Prostate gland (tissue), 2 donors: ENCODE results near the gene NOM1. TPM values are rescaled to one million over a fixed set of nuclear protein-coding genes. Genes with fewer than 3 reads are reported as not detected.
"Not testable (repeated sequence)": the region's sequence is repeated elsewhere in the genome, so short reads cannot be mapped to it uniquely, and the experiment has no call there.

Source experiments
- DNase-seq: peaks from one replicate; pipeline ENCODE4 v3.0.0-alpha.2; 2019; ENCODE audit warnings: low spot score
- H3K27ac ChIP-seq, 2 donors: fragments of 200-600 bp; sonication (generic); 2 replicates each; pipeline ENCODE4 v1.5.1; 2017 to 2019
- H3K27me3 ChIP-seq: fragments of 200-600 bp; sonication (generic); replicated peaks from 2 replicates; pipeline ENCODE4 v1.5.1; 2019; ENCODE audit not compliant: insufficient read depth
- H3K36me3 ChIP-seq, 2 donors: fragments of 200-600 bp; sonication (generic); 1 replicate in 1 of 2; 2 replicates in 1 of 2; pipeline versions ENCODE4 v1.5.1 to v1.8.1; 2017 to 2019
- H3K4me1 ChIP-seq: fragments of 200-600 bp; sonication (generic); replicated peaks from 2 replicates; pipeline ENCODE4 v1.5.1; 2019
- H3K4me3 ChIP-seq, 2 donors: fragments of 200-600 bp; sonication (generic); 2 replicates each; pipeline ENCODE4 v1.5.1; 2017 to 2019
- H3K9me3 ChIP-seq: fragments of 200-600 bp; sonication (generic); 2 replicates; pipeline ENCODE4 v1.5.1; 2017
- POLR2A ChIP-seq: fragments of 450-650 bp; IDR thresholded peaks from one replicate; pipeline ENCODE4 v1.6.1; 2016; ENCODE audit warnings: antibody characterized with exemption, mild to moderate bottlenecking
- POLR2AphosphoS5 ChIP-seq: sonication (generic); formaldehyde crosslinking; IDR thresholded peaks from one replicate; pipeline ENCODE4 v1.6.1; 2017; ENCODE audit warnings: antibody characterized with exemption
- WGBS: methylation state at CpG from one replicate; pipeline ENCODE4 v1.1.5; 2018; 5-methylcytosine and 5-hydroxymethylcytosine counted together
- intact Hi-C: fragments of 100-400 bp; cut with DNase I; formaldehyde crosslinking; loops from one replicate; pipeline ENCODE4 v1.14.2; 2022
- total RNA-seq, 2 donors: library from RNA; depleted of rRNA; stranded (reverse); fragments of >200 nt; gene quantifications; one replicate each; pipeline ENCODE4 v1.1.0, GENCODE V29; 2016
- TF ChIP-seq, protein P1 (sequence below), 4 experiments: fragments of 200-600 bp in 2 of 4; fragments of 450-650 bp in 2 of 4; sonication (generic) in 2 of 4; IDR thresholded peaks; 1 replicate in 3 of 4; 2 replicates in 1 of 4; pipeline ENCODE4 v1.5.1; 2016 to 2019; ENCODE audit warnings: antibody characterized with exemption in 4 of 4, mild to moderate bottlenecking in 2 of 4, moderate library complexity in 2 of 4

The NOM1 gene
- total RNA-seq, 2 donors from 2014 or later, result 10.4 to 24.3 TPM

DNA sequence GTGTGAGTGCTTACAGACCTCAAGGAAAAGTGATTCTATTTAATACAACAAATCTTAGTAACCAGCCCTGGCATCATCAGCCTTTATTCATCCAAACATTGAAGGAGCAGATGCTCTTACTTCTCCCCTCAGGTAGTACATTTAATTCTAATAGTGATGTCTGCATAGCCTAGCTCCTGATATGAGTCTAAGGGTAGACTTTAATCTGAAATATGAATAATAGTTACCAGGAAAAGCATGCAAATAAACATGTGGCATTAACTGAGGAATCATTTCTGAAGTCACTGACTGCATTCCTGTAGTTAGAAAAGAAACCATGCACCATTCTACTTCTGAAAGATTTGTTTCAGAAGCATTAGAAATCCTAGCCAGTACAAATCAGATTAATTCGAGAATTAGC lies 30.9 kb upstream of the NOM1 start:
- H3K9me3 ChIP-seq, result no peaks in the 10 kb centered on the region
- intact Hi-C loops, result no loop called here

GRCh38 chr7:156919132-156919713 lies 30.3 kb upstream of the NOM1 start:
- H3K9me3 ChIP-seq, result no peaks in the 10 kb centered on the region
- no peak overlapping the region for H3K27ac ChIP-seq
- no peaks in the 10 kb centered on the region for H3K27me3 ChIP-seq
- H3K36me3 ChIP-seq, result no peaks in the 10 kb centered on the region
- intact Hi-C loops, result no loop called here
- no peak for TF ChIP-seq POLR2A
- no peak for TF ChIP-seq POLR2AphosphoS5
- TF ChIP-seq, protein P1, sequence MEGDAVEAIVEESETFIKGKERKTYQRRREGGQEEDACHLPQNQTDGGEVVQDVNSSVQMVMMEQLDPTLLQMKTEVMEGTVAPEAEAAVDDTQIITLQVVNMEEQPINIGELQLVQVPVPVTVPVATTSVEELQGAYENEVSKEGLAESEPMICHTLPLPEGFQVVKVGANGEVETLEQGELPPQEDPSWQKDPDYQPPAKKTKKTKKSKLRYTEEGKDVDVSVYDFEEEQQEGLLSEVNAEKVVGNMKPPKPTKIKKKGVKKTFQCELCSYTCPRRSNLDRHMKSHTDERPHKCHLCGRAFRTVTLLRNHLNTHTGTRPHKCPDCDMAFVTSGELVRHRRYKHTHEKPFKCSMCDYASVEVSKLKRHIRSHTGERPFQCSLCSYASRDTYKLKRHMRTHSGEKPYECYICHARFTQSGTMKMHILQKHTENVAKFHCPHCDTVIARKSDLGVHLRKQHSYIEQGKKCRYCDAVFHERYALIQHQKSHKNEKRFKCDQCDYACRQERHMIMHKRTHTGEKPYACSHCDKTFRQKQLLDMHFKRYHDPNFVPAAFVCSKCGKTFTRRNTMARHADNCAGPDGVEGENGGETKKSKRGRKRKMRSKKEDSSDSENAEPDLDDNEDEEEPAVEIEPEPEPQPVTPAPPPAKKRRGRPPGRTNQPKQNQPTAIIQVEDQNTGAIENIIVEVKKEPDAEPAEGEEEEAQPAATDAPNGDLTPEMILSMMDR (IDR thresholded peaks at IDR 0.05), result no peak
- no peak for DNase-seq
- H3K4me3 ChIP-seq, result no peak overlapping the region
- WGBS, result 82% methylated on average over 19 of the region's 19 CpGs
- H3K4me1 ChIP-seq, result no peaks in the 10 kb centered on the region

More for the DNA sequence above, 30.9 kb upstream of the NOM1 start:
- TF ChIP-seq POLR2A (no peak), POLR2AphosphoS5 (no peak)
- TF ChIP-seq, protein P1 (IDR thresholded peaks at IDR 0.05), result no peak
- DNase-seq, result no peak
- Histone ChIP-seq H3K27ac (no peak overlapping the region), H3K4me1 (no peaks in the 10 kb centered on the region), H3K27me3 (no peaks in the 10 kb centered on the region), H3K36me3 (no peaks in the 10 kb centered on the region), H3K4me3 (no peak overlapping the region)
- 67% methylated on average over 1 of the region's 1 CpG for WGBS

- DNase-seq, result no peak
- Histone ChIP-seq H3K36me3 (no peaks in the 10 kb centered on the region), H3K9me3 (no peaks in the 10 kb centered on the region), H3K4me3 (no peak overlapping the region), H3K27me3 (no peaks in the 10 kb centered on the region), H3K4me1 (no peaks in the 10 kb centered on the region), H3K27ac (no peak overlapping the region)
- intact Hi-C loops, result no loop called here
- WGBS, result 83% methylated on average over 5 of the region's 5 CpGs
- TF ChIP-seq POLR2A, result no peak
- TF ChIP-seq, protein P1 (IDR thresholded peaks at IDR 0.05), result no peak
- no peak for TF ChIP-seq POLR2AphosphoS5
These were observed 29.4 kb upstream of the NOM1 start for GRCh38 chr7:156920076-156920475.

DNA sequence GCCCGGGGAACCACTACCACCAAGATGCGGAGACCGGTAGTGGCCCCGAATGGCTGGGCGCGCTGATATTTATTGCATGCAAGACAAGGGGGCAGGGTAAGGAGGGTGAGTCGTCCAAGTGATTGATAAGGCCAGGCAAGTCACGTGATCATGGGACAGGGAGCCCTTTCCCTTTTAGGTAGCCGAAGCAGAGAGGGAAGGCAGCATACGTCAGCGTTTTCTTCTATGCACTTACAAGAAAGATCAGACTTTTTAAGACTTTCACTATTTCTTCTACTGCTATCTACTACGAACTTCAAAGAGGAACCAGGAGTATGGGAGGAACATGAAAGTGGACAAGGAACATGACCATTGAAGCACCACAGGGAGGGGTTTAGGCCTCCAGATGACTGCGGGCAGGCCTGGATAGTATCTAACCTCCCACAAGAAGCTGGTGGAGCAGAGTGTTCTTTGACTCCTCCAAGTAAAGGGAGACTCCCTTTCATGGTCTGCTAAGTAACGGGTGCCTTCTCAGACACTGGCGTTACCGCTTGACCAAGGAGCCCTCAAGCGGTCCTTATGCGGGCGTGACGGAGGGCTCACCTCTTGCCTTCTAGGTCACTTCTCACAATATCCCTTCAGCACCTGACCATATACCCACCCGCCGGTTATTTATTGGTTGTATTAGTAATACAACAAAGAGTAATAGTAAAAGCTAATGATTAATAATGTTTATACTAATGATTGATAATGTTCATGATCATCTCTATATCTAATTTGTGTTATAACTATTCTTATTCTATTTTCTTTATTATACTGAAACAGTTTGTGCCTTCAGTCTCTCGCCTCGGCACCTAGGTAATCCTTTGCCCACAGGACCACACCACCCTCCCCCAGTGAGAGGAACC lies 28.8 kb upstream of the NOM1 start:
- H3K4me1 ChIP-seq, H3K9me3 ChIP-seq, H3K36me3 ChIP-seq, H3K27me3 ChIP-seq, DNase-seq, intact Hi-C loops, H3K4me3 ChIP-seq, H3K27ac ChIP-seq: not testable (repeated sequence)
- 86% methylated on average over 24 of the region's 24 CpGs for WGBS

- H3K27me3 ChIP-seq, H3K4me1 ChIP-seq, H3K27ac ChIP-seq, DNase-seq, intact Hi-C loops, H3K36me3 ChIP-seq, H3K4me3 ChIP-seq, H3K9me3 ChIP-seq: not testable (repeated sequence)
- WGBS, result 70% methylated on average over 6 of the region's 6 CpGs
These were observed 27.2 kb upstream of the NOM1 start for GRCh38 chr7:156922304-156922703.

DNA sequence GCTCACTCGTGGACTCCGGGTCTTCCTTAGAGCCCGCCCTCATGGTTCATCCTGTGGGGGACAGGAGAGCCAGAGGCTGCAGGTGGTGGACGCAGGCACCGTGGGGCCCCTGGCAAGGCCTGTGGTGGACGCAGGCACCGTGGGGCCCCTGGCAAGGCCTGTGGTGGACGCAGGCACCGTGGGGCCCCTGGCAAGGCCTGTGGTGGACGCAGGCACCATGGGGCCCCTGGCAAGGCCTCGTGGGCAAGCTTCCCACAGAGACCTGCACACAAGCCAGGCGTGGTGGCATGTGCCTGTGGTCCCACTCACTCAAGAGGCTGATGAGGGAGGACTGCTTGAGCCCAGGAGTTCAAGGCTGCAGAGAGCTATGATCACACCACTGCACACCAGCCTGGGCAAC lies 23.7 kb upstream of the NOM1 start:
- 92% methylated on average over 12 of the region's 12 CpGs for WGBS
- H3K27me3 ChIP-seq, H3K4me3 ChIP-seq, H3K27ac ChIP-seq, H3K4me1 ChIP-seq, intact Hi-C loops, H3K36me3 ChIP-seq, DNase-seq, H3K9me3 ChIP-seq: not testable (repeated sequence)
